GM12878 (cell line): ENCODE measurements around the gene CFAP58. TPM values are rescaled to one million over a fixed set of nuclear protein-coding genes. Genes with fewer than 3 reads are reported as not detected.
A peak's percentile ranks its signal among the peaks of the same experiment; 100 is the strongest.

Experiments
- ATAC-seq: fragments of 200-7000 bp; cut with Tn5 transposase; 3 replicates; pipeline ENCODE4 v1.9.1; 2020; ENCODE audit warnings: mild to moderate bottlenecking, moderate library complexity
- BruUV-seq: library from RNA; stranded (reverse); fragments of 400-500 nt; replicated peaks from 2 replicates; lab custom pipeline; 2021; lab: Mats Ljungman, UMichigan
- CTCF ChIA-PET: fragments of 300-600 bp; sonication (Branson Sonifier 250); formaldehyde crosslinking; extraction: SDS; loops from one replicate; lab custom pipeline; 2021; ENCODE audit warnings: inconsistent platforms; lab: Yijun Ruan, JAX
- POLR2A ChIA-PET: fragments of 350-600 bp; formaldehyde crosslinking; extraction: SDS; loops from one replicate; lab custom pipeline; 2021; ENCODE audit warnings: inconsistent platforms; lab: Charles Lee
- RAD21 ChIA-PET: fragments of 300-600 bp; sonication (Branson Sonifier 250); formaldehyde crosslinking; loops from one replicate; lab custom pipeline; 2023; ENCODE audit warnings: antibody characterized with exemption; ENCODE audit not compliant: unreplicated experiment; lab: Charles Lee
- SMC1A ChIA-PET: fragments of 300-600 bp; sonication (Branson Sonifier 250); formaldehyde crosslinking; loops from one replicate; lab custom pipeline; 2023; ENCODE audit not compliant: unreplicated experiment, uncharacterized antibody; lab: Charles Lee
- DNase-seq: peaks from one replicate; pipeline ENCODE4 v3.0.0-alpha.2; 2011; ENCODE audit warnings: low read depth, low spot score
- FAIRE-seq: peaks from 3 replicates; lab custom pipeline; 2011; peaks lifted over from hg19 to GRCh38; lab: Jason Lieb, UNC
- H2AFZ ChIP-seq: 2 replicates; pipeline ENCODE4 v1.6.0; 2011; ENCODE audit warnings: low read depth, low read length, control low read depth; ENCODE audit not compliant: control insufficient read depth
- H3K27ac ChIP-seq: 2 replicates; pipeline ENCODE4 v1.5.1; 2011; ENCODE audit warnings: control low read depth; ENCODE audit not compliant: control insufficient read depth, insufficient read depth
- H3K27me3 ChIP-seq, 2 experiments: replicated peaks in 1 of 2; 2 replicates each; pipeline versions ENCODE4 v1.6.0 to v1.6.1; 2011; ENCODE audit warnings: low read length in 1 of 2; ENCODE audit not compliant: control insufficient read depth in 2 of 2, insufficient read depth in 2 of 2
- H3K36me3 ChIP-seq, 2 experiments: 2 replicates each; pipeline ENCODE4 v1.5.1; 2011; ENCODE audit warnings: low read length in 1 of 2; ENCODE audit not compliant: control insufficient read depth in 2 of 2, insufficient read depth in 2 of 2
- H3K4me1 ChIP-seq: 2 replicates; pipeline ENCODE4 v1.6.1; 2011; ENCODE audit warnings: mild to moderate bottlenecking, low read length, moderate library complexity, mixed read lengths; ENCODE audit not compliant: control insufficient read depth, insufficient read depth
- H3K4me2 ChIP-seq: 2 replicates; pipeline ENCODE4 v1.6.0; 2011; ENCODE audit warnings: control low read depth; ENCODE audit not compliant: control insufficient read depth, insufficient read depth
- H3K4me3 ChIP-seq: fragments of 200-600 bp; sonication (generic); 2 replicates; pipeline ENCODE4 v1.5.1; 2016
- H3K79me2 ChIP-seq: 2 replicates; pipeline ENCODE4 v1.6.0; 2011; ENCODE audit warnings: low read length; ENCODE audit not compliant: control insufficient read depth, insufficient read depth
- H3K9ac ChIP-seq: 2 replicates; pipeline ENCODE4 v1.8.0; 2011; ENCODE audit warnings: low read length, control low read depth, mixed read lengths; ENCODE audit not compliant: control insufficient read depth, insufficient read depth
- H3K9me3 ChIP-seq: replicated peaks from 3 replicates; pipeline ENCODE4 v1.5.1; 2011; ENCODE audit warnings: mild to moderate bottlenecking, low read length; ENCODE audit not compliant: control insufficient read depth, insufficient read depth
- H4K20me1 ChIP-seq: 2 replicates; pipeline ENCODE4 v1.6.0; 2011; ENCODE audit not compliant: control insufficient read depth, insufficient read depth
- CREB1 ChIP-seq: IDR thresholded peaks from 2 replicates; pipeline ENCODE4 v1.6.1; 2012; ENCODE audit warnings: low read depth, mild to moderate bottlenecking, inconsistent platforms
- GABPA ChIP-seq: IDR thresholded peaks from 2 replicates; pipeline ENCODE4 v1.6.1; 2014; ENCODE audit warnings: antibody characterized with exemption, low read depth, mild to moderate bottlenecking, inconsistent platforms
- HCFC1 ChIP-seq: fragments of 150-350 bp; IDR thresholded peaks from 2 replicates; pipeline ENCODE4 v1.6.1; 2014; ENCODE audit warnings: low read length
- HDGF ChIP-seq: fragments of 450-650 bp; IDR thresholded peaks from 2 replicates; pipeline ENCODE4 v1.6.1; 2016; ENCODE audit warnings: antibody characterized with exemption
- NKRF ChIP-seq: fragments of 450-650 bp; conservative IDR thresholded peaks from 2 replicates; pipeline ENCODE4 v1.6.1; 2017; ENCODE audit warnings: mild to moderate bottlenecking, moderate library complexity
- RFX5 ChIP-seq: IDR thresholded peaks from 2 replicates; pipeline ENCODE4 v1.6.1; 2011; ENCODE audit warnings: low read depth, low read length, improper control_type of control experiment
- SMAD1 ChIP-seq: fragments of 450-650 bp; IDR thresholded peaks from 2 replicates; pipeline ENCODE4 v1.6.1; 2018; ENCODE audit warnings: mild to moderate bottlenecking, low read depth; ENCODE audit not compliant: partially characterized antibody
- SMAD5 ChIP-seq: IDR thresholded peaks from 2 replicates; pipeline ENCODE4 v1.6.1; 2016; ENCODE audit warnings: antibody characterized with exemption, low read depth
- TARDBP ChIP-seq: IDR thresholded peaks from 2 replicates; pipeline ENCODE4 v1.6.1; 2016; ENCODE audit warnings: borderline replicate concordance
- ZNF384 ChIP-seq: IDR thresholded peaks from 2 replicates; pipeline ENCODE4 v1.6.1; 2012; ENCODE audit warnings: low read depth, mild to moderate bottlenecking, low read length, improper control_type of control experiment, borderline replicate concordance
- WGBS: methylation state at CpG from one replicate; pipeline ENCODE4 v1.1.6; 2016; ENCODE audit warnings: low lambda C conversion rate; ENCODE audit not compliant: insufficient replicate concordance, insufficient coverage; ENCODE audit errors: missing lambda C conversion rate; 5-methylcytosine and 5-hydroxymethylcytosine counted together
- in situ Hi-C: fragments of 300-500 bp; cut with MboI; formaldehyde crosslinking; loops from 9 replicates; pipeline ENCODE4 v1.14.3; 2018; ENCODE audit warnings: mixed read lengths
- intact Hi-C: fragments of 100-400 bp; cut with micrococcal nuclease; formaldehyde crosslinking; loops from one replicate; pipeline ENCODE4 v1.14.2; 2022; ENCODE audit not compliant: unreplicated experiment
- polyA plus RNA-seq, 11 experiments: library from polyadenylated mRNA; depleted of rRNA in 4 of 11; unstranded in 6 of 11; stranded (reverse) in 5 of 11; fragments of >200 nt; fragmentation: Nextera tagmentation in 4 of 11; fragmentation: Illumina TruSeq in 1 of 11; extraction: Ambion mirVana in 4 of 11; extraction: Trizol in 1 of 11; gene quantifications; 1 replicate in 1 of 11; 2 replicates in 10 of 11; pipeline versions ENCODE4 v1.2.1 to v1.2.3, GENCODE V29; 2011 to 2016; ENCODE audit warnings: inconsistent platforms in 2 of 11, missing spikeins in 2 of 11, low read depth in 1 of 11
- total RNA-seq, 4 experiments: library from RNA; depleted of rRNA in 3 of 4; stranded (reverse); fragments of >200 nt in 3 of 4; fragmentation: Illumina TruSeq in 1 of 4; extraction: Trizol in 1 of 4; gene quantifications; 2 replicates each; pipeline versions ENCODE4 v1.2.1 to v1.2.3, GENCODE V29; 2013 to 2021
- TF ChIP-seq, protein P1 (sequence below): IDR thresholded peaks from 2 replicates; pipeline ENCODE4 v1.6.1; 2011; ENCODE audit warnings: low read depth, low read length, improper control_type of control experiment, borderline replicate concordance
- TF ChIP-seq, protein P2 (sequence below): fragments of 450-650 bp; IDR thresholded peaks from 2 replicates; pipeline ENCODE4 v1.6.1; 2018; ENCODE audit warnings: borderline replicate concordance, mild to moderate bottlenecking; ENCODE audit not compliant: partially characterized antibody

Gene CFAP58
- total and polyA plus RNA-seq, 10 of the 15 experiments (the other 5 are each of a cell fraction or from before 2014, with no cell fraction given): 0.03 to 0.35 (median 0.21) TPM

GRCh38 chr10:104440221-104440620 is 86.6 kb downstream of the CFAP58 start (continued):
- TF ChIP-seq GABPA: no peak
- TF ChIP-seq, protein P1, sequence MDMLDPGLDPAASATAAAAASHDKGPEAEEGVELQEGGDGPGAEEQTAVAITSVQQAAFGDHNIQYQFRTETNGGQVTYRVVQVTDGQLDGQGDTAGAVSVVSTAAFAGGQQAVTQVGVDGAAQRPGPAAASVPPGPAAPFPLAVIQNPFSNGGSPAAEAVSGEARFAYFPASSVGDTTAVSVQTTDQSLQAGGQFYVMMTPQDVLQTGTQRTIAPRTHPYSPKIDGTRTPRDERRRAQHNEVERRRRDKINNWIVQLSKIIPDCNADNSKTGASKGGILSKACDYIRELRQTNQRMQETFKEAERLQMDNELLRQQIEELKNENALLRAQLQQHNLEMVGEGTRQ: no peak
- no peak for TF ChIP-seq RFX5
- no peak for TF ChIP-seq HDGF
- TF ChIP-seq, protein P2, sequence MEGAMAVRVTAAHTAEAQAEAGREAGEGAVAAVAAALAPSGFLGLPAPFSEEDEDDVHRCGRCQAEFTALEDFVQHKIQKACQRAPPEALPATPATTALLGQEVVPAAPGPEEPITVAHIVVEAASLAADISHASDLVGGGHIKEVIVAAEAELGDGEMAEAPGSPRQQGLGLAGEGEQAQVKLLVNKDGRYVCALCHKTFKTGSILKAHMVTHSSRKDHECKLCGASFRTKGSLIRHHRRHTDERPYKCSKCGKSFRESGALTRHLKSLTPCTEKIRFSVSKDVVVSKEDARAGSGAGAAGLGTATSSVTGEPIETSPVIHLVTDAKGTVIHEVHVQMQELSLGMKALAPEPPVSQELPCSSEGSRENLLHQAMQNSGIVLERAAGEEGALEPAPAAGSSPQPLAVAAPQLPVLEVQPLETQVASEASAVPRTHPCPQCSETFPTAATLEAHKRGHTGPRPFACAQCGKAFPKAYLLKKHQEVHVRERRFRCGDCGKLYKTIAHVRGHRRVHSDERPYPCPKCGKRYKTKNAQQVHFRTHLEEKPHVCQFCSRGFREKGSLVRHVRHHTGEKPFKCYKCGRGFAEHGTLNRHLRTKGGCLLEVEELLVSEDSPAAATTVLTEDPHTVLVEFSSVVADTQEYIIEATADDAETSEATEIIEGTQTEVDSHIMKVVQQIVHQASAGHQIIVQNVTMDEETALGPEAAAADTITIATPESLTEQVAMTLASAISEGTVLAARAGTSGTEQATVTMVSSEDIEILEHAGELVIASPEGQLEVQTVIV: no peak
- TF ChIP-seq CREB1: no peak
- no peak for TF ChIP-seq SMAD5
- no peak for TF ChIP-seq SMAD1
- TF ChIP-seq HCFC1: no peak

GRCh38 chr10:104441329-104442000 is 87.8 kb downstream of the CFAP58 start:
- FAIRE-seq (no peak), DNase-seq (no peak), ATAC-seq (peak; percentile 30; the same call in 2 of the 3 replicates)
- WGBS: 1% methylated on average over 5 of the region's 5 CpGs
- Histone ChIP-seq H3K9me3 (no peaks in the 10 kb centered on the region), H2AFZ (no peak overlapping the region), H3K4me1 (no peaks in the 10 kb centered on the region), H3K9ac (no peak overlapping the region), H3K27ac (no peak overlapping the region), H3K4me2 (no peak overlapping the region), H3K27me3 (no peaks in the 10 kb centered on the region), H3K79me2 (no peaks in the 10 kb centered on the region), H3K4me3 (no peak overlapping the region), H4K20me1 (no peaks in the 10 kb centered on the region), H3K36me3 (no peaks in the 10 kb centered on the region)
- RAD21 ChIA-PET: no interaction called here
- intact Hi-C loops (no loop called here), in situ Hi-C loops (no loop called here)
- POLR2A ChIA-PET: no interaction called here
- CTCF ChIA-PET: interaction anchor here (1.7 kb wide), 1 partner anchor 33 kb away, joined by 3 read pairs; no protein-coding TSS in a partner anchor
- SMC1A ChIA-PET: interaction anchor here (1.6 kb wide), 1 partner anchor 12 kb away, joined by 3 read pairs; no protein-coding TSS in a partner anchor
- BruUV-seq: no TSS peak
- TF ChIP-seq TARDBP: no peak
- no peak for TF ChIP-seq NKRF
- TF ChIP-seq ZNF384: no peak
